ENCODE results near the gene FAM25A.
"Not testable (repeated sequence)": the region's sequence is repeated elsewhere in the genome, so short reads cannot be mapped to it uniquely, and the experiment has no call there.

FAM25A gene

GRCh38 chr10:87014986-87015716, 4.9 kb upstream of the FAM25A start:
- not testable (repeated sequence) for DNase-seq

- not testable (repeated sequence) for DNase-seq
Observed at GRCh38 chr10:87018127-87018526, 2.0 kb upstream of the FAM25A start.

- DNase-seq, result not testable (repeated sequence)
Observed at GRCh38 chr10:87019066-87019465, 1.0 kb upstream of the FAM25A start.

- DNase-seq, result not testable (repeated sequence)
Observed at GRCh38 chr10:87019504-87019903, 590 bp upstream of the FAM25A start.

- DNase-seq, result not testable (repeated sequence)
Observed at GRCh38 chr10:87025285-87025958, 5.3 kb downstream of the FAM25A start.

- not testable (repeated sequence) for DNase-seq
Observed at GRCh38 chr10:87026747-87027508, 6.8 kb downstream of the FAM25A start.

GRCh38 chr10:87030419-87030818, 10.3 kb downstream of the FAM25A start:
- DNase-seq, result not testable (repeated sequence)

GRCh38 chr10:87030912-87031635, 11.0 kb downstream of the FAM25A start:
- no peak for DNase-seq

GRCh38 chr10:87036623-87037022, 16.5 kb downstream of the FAM25A start:
- DNase-seq, result no peak

- DNase-seq, result no peak
Observed at GRCh38 chr10:87038286-87038717, 18.2 kb downstream of the FAM25A start.

GRCh38 chr10:87038786-87039185, 18.7 kb downstream of the FAM25A start:
- no peak for DNase-seq

GRCh38 chr10:87043579-87043978, 23.5 kb downstream of the FAM25A start:
- DNase-seq, result not testable (repeated sequence)

- no peak for DNase-seq
Observed at GRCh38 chr10:87045434-87045938, 25.4 kb downstream of the FAM25A start.

GRCh38 chr10:87053111-87053510, 33.0 kb downstream of the FAM25A start:
- no peak for DNase-seq

GRCh38 chr10:87053577-87054181, 33.6 kb downstream of the FAM25A start:
- DNase-seq, result no peak

GRCh38 chr10:87054373-87055295, 34.5 kb downstream of the FAM25A start:
- DNase-seq, result no peak

GRCh38 chr10:87058171-87058570, 38.1 kb downstream of the FAM25A start:
- DNase-seq, result no peak

- DNase-seq, result no peak
Observed at GRCh38 chr10:87059401-87059800, 39.3 kb downstream of the FAM25A start.

GRCh38 chr10:87060280-87060928, 40.3 kb downstream of the FAM25A start:
- DNase-seq, result no peak

- DNase-seq, result no peak
Observed at GRCh38 chr10:87064651-87065050, 44.6 kb downstream of the FAM25A start.

- no peak for DNase-seq
Observed at GRCh38 chr10:87066178-87066577, 46.1 kb downstream of the FAM25A start.
